ENCODE measurements around the gene ITGB6. TPM values are rescaled to one million over a fixed set of nuclear protein-coding genes. Genes with fewer than 3 reads are reported as not detected.

ITGB6 gene
- total and polyA plus RNA-seq, 2 donors (not counting 3 experiments of a cell fraction or from before 2014, with no cell fraction given): 0.03 TPM; not detected in 1

DNA sequence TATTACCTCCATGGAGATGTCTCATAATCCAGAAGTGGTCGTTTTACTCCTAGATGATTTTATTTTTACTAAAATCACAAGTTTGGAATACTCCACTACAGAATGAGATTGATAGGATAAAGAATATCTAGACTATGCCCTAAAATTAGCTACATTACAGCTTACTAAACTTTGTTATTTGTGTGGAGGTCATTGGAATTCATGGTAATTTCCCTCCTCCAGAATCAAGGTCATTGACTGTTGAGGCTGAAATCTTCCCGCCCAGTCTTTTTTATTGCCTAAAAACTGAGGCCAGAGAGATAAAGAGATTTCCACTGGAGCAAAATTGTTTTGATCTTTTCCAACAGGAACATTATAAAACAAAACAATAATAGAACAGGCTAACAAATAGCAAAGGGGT lies 35.0 kb downstream of the ITGB6 start:
- Histone ChIP-seq H4K20me1 (replicated peaks; ENCODE audit: control insufficient read depth, extremely low read depth, insufficient read depth, low read length) (no peaks in the 10 kb centered on the region), H3K27me3 (ENCODE audit: control insufficient read depth in 2 of 2, insufficient read depth in 2 of 2, low read length in 2 of 2) (no peaks in the 10 kb centered on the region), H3K9ac (replicated peaks; ENCODE audit: extremely low read depth, insufficient read depth, low read length) (no peak overlapping the region), H3K36me3 (ENCODE audit: control insufficient read depth in 2 of 2, extremely low read depth in 1 of 2, insufficient read depth in 2 of 2, low read length in 2 of 2) (no peaks in the 10 kb centered on the region), H3K9me3 (replicated peaks; ENCODE audit: control insufficient read depth, insufficient read depth, low read length) (no peaks in the 10 kb centered on the region), H2AFZ (ENCODE audit: low read depth, low read length) (no peak overlapping the region), H3K4me1 (ENCODE audit: control insufficient read depth, extremely low read depth, insufficient read depth, low read length) (no peaks in the 10 kb centered on the region), H3K9me1 (replicated peaks; ENCODE audit: control insufficient read depth, extremely low read depth, insufficient read depth, low read length) (no peaks in the 10 kb centered on the region), H3K27ac (ENCODE audit: insufficient read depth, low read depth, low read length) (no peak overlapping the region), H3K4me3 (replicated peaks in 1 of 3; ENCODE audit: insufficient read depth in 1 of 3, low read depth in 1 of 3, low read length in 3 of 3) (no peak overlapping the region), H3K4me2 (ENCODE audit: insufficient read depth, low read length) (no peak overlapping the region), H3K79me2 (ENCODE audit: control insufficient read depth, insufficient read depth, low read length) (no peaks in the 10 kb centered on the region)
- FAIRE-seq: no peak
- intact Hi-C loops (cut with micrococcal nuclease) (no loop called here), dilution Hi-C loops (cut with MboI; ENCODE audit: extremely low pct_ligation_motif_present, low sequenced_read_pairs) (no loop called here)
- TF ChIP-seq MYC (IDR thresholded peaks at IDR 0.05; ENCODE audit: low read depth, low read length) (no peak), EZH2 (IDR thresholded peaks at IDR 0.05; ENCODE audit: borderline replicate concordance, low read depth, low read length, severe bottlenecking) (no peak), FOS (IDR thresholded peaks at IDR 0.05; ENCODE audit: borderline replicate concordance, insufficient read depth, low read length) (no peak)
- ChIA-PET CTCF (no interaction called here), POLR2A (no interaction called here)
- BruUV-seq (replicated peaks): no TSS peak
- DNase-seq (ENCODE audit: low read depth, low spot score): no peak

DNA sequence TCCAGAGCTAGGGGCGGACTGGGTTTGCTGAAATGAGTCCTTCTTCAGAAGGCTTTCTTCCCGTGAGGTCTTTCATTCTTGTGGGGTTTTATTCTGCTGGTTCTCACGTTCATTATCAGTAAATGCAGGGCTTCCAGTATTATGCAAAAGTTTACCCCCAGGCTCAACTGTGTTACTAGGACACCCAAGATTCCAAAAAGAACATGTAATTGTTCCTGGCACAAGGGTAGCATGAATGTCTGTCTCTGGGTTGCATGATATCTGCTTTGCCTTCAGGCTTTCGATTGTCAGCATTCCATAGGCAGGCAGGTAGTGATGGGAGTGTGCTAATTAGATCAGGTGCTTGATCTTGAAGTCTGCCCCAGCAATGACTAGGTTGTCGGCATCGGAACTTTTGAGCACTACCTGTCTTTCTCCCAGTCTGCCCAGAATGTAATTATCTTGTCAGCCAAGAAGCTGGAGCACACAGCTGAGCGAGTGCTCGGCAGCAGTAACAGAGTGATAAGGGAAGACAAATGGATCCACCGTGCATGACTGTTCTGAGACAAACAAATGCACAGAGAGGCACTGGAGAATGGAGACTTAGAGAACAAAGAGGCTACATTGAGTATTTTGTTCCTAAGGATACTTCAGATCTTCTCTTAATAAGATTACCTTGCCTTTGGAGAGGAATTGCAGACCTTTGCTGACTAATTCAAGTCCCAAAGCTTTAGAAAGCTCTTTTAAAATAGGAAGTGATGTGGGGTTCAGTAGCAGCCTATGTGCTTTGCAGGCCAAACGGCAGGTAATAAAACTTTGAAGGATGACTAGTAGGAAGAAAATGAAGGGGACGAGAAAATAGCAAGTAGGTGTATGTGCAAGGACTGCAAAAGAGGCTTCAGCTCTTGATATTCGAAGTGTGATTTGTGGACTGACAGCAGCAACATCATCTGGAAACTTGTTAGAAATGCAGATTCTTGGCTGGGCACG lies 41.9 kb downstream of the ITGB6 start:
- Histone ChIP-seq H3K79me2 (ENCODE audit: control insufficient read depth, insufficient read depth, low read length) (no peaks in the 10 kb centered on the region), H3K9ac (replicated peaks; ENCODE audit: extremely low read depth, insufficient read depth, low read length) (no peak overlapping the region), H3K9me3 (replicated peaks; ENCODE audit: control insufficient read depth, insufficient read depth, low read length) (no peaks in the 10 kb centered on the region), H3K4me1 (ENCODE audit: control insufficient read depth, extremely low read depth, insufficient read depth, low read length) (peaks cover 18% of the 10 kb centered on the region), H2AFZ (ENCODE audit: low read depth, low read length) (peak overlapping the region; percentile 61), H3K27ac (ENCODE audit: insufficient read depth, low read depth, low read length) (no peak overlapping the region), H3K27me3 (ENCODE audit: control insufficient read depth in 2 of 2, insufficient read depth in 2 of 2, low read length in 2 of 2) (no peaks in the 10 kb centered on the region), H3K4me2 (ENCODE audit: insufficient read depth, low read length) (no peak overlapping the region), H3K36me3 (ENCODE audit: control insufficient read depth in 2 of 2, extremely low read depth in 1 of 2, insufficient read depth in 2 of 2, low read length in 2 of 2) (no peaks in the 10 kb centered on the region), H4K20me1 (replicated peaks; ENCODE audit: control insufficient read depth, extremely low read depth, insufficient read depth, low read length) (no peaks in the 10 kb centered on the region), H3K4me3 (replicated peaks in 1 of 3; ENCODE audit: insufficient read depth in 1 of 3, low read depth in 1 of 3, low read length in 3 of 3) (no peak overlapping the region), H3K9me1 (replicated peaks; ENCODE audit: control insufficient read depth, extremely low read depth, insufficient read depth, low read length) (no peaks in the 10 kb centered on the region)
- no peak for DNase-seq (ENCODE audit: low read depth, low spot score)
- ChIA-PET CTCF (interaction anchor here (1.4 to 2.9 kb wide), 4 partner anchors 47 to 906 kb away, joined by 4 to 18 read pairs (median 8); no protein-coding TSS in a partner anchor), POLR2A (interaction anchor here (0.7 kb wide), 1 partner anchor 60 kb away, joined by 8 read pairs; no protein-coding TSS in a partner anchor)
- intact Hi-C loops (cut with micrococcal nuclease) (loop anchor here (5.0 kb wide), 2 partner anchors 69 to 274 kb away; no protein-coding TSS in a partner anchor), dilution Hi-C loops (cut with MboI; ENCODE audit: extremely low pct_ligation_motif_present, low sequenced_read_pairs) (no loop called here)
- TF ChIP-seq, protein P1, sequence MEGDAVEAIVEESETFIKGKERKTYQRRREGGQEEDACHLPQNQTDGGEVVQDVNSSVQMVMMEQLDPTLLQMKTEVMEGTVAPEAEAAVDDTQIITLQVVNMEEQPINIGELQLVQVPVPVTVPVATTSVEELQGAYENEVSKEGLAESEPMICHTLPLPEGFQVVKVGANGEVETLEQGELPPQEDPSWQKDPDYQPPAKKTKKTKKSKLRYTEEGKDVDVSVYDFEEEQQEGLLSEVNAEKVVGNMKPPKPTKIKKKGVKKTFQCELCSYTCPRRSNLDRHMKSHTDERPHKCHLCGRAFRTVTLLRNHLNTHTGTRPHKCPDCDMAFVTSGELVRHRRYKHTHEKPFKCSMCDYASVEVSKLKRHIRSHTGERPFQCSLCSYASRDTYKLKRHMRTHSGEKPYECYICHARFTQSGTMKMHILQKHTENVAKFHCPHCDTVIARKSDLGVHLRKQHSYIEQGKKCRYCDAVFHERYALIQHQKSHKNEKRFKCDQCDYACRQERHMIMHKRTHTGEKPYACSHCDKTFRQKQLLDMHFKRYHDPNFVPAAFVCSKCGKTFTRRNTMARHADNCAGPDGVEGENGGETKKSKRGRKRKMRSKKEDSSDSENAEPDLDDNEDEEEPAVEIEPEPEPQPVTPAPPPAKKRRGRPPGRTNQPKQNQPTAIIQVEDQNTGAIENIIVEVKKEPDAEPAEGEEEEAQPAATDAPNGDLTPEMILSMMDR (IDR thresholded peaks at IDR 0.05; ENCODE audit: extremely low read depth in 1 of 2, insufficient read depth in 1 of 2, low read depth in 1 of 2, low read length in 2 of 2): no peak
- TF ChIP-seq POLR2AphosphoS5 (IDR thresholded peaks at IDR 0.05; ENCODE audit: insufficient read depth, low read depth, low read length): no peak
- no peak for TF ChIP-seq MYC (IDR thresholded peaks at IDR 0.05; ENCODE audit: low read depth, low read length)
- no peak for TF ChIP-seq FOS (IDR thresholded peaks at IDR 0.05; ENCODE audit: borderline replicate concordance, insufficient read depth, low read length)
- TF ChIP-seq JUN (IDR thresholded peaks at IDR 0.05; ENCODE audit: borderline replicate concordance, insufficient read depth, insufficient read length, low read depth): no peak
- TF ChIP-seq POLR2A (IDR thresholded peaks at IDR 0.05; ENCODE audit: low read depth, low read length): no peak
- TF ChIP-seq, protein P2, sequence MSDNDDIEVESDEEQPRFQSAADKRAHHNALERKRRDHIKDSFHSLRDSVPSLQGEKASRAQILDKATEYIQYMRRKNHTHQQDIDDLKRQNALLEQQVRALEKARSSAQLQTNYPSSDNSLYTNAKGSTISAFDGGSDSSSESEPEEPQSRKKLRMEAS (IDR thresholded peaks at IDR 0.05; ENCODE audit: insufficient read depth, insufficient read length): no peak
- no peak for FAIRE-seq
- no TSS peak for BruUV-seq (replicated peaks)
